CD4-positive, alpha-beta T cell treated with Interferon gamma for 1 hour (primary cell): ENCODE data around the gene TAF5.
"Not testable (repeated sequence)": the region's sequence is repeated elsewhere in the genome, so short reads cannot be mapped to it uniquely, and the experiment has no call there.

Experiments
- DNase-seq: peaks from one replicate; pipeline ENCODE4 v3.0.0-alpha.2; 2020

TAF5 gene

DNA sequence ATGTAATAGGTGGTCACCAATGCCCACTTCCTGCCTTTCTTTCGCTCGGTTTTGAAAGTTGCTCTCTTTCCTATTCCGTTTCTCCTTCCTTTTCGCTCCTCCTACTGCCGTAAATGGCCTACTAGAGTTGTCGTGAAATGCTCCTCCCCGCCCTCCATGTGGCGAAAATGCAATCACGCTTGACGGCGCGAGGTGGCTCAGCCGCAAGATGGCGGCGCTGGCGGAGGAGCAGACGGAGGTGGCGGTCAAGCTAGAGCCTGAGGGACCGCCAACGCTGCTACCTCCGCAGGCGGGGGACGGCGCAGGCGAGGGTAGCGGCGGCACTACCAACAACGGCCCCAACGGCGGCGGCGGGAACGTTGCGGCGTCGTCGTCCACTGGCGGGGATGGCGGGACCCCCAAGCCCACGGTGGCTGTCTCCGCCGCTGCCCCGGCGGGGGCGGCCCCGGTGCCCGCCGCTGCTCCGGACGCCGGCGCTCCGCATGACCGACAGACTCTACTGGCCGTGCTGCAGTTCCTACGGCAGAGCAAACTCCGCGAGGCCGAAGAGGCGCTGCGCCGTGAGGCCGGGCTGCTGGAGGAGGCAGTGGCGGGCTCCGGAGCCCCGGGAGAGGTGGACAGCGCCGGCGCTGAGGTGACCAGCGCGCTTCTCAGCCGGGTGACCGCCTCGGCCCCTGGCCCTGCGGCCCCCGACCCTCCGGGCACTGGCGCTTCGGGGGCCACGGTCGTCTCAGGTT lies at the start of gene TAF5:
Gene TAF5 (plus strand): TSS at position 195 of the 737 bp plus-strand sequence. CDS start 14 bp downstream, at position 209.
- peak; percentile 88 for DNase-seq

DNA sequence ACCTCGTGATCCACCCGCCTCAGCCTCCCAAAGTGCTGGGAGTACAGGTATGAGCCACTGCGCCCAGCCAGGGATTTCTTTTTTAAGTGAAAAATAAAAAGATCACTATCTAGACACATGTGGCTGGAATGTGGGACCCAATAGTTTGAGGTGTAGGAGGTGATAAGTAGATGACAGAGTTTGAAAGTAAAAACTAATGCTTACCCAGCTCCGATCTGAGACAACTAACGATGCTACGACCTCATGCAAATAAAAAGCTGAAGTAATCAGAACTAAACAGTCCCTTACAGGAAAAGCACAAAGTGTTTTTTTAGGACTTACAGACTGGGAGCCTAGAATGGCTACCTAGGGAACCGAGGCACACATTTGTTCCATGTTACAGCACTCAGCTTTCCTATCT lies 39.9 kb upstream of the TAF5 start:
- no peak for DNase-seq

DNA sequence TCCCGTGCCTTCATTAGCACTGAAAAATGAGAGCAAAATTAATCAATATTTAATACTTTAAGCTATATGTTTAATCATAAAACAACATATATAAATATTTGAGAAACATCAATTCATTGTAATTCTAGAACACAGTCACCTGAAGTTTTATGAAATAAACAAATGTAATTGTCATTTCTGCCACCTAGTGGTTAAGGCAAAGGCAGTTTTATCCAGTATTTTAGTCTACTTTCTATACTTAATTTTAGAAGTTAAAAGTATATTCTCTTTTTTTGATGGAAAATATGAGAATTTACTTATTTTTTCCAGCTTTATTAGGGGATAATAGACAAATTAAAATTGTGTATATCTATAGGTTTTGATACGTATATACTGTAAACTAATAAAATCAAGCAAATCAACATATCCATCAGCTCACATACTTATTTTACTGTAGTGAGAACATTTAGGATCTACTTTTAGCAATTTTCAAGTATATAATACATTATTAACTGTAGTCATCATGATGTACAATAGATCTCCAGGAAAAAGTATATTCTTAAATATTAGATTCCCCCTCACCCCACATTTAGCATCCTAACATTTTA lies 33.7 kb upstream of the TAF5 start:
- DNase-seq, result no peak

DNA sequence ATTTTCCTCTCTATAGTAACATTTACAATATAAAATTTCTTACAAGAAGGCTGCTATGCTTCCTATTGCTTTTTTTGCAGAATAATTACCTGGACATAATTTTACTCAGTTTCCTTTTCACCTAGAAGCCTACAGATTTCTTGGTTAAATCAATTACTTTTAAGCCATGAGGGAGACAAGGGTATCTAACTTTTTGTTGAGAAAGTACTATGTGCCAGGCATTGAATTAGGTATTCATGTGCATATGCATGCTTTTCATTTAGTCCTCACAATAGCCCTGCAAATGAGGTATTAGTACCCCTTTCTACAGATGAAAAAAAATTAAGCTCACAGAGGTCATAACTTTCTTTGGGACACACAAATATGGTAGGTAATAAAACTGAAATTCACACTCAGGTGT lies 33.2 kb upstream of the TAF5 start:
- no peak for DNase-seq

DNA sequence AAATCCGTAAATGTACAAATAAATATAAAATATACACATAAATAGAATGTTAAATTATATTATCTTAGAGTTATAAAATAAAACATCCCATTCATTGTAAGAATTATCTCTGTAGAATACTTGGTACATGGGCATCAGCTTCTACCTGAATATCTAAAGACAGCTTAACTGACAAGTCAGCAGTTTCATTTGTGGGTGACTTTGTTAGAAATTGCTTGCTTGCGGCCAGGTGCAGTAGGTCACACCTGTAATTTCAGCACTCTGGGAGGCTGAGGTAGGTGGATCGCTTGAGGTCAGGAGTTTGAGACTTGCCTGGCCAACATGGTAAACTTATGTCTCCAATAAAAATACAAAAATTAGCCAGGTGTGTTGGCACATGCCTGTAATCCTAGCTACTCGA lies 31.4 kb upstream of the TAF5 start:
- DNase-seq, result no peak

DNA sequence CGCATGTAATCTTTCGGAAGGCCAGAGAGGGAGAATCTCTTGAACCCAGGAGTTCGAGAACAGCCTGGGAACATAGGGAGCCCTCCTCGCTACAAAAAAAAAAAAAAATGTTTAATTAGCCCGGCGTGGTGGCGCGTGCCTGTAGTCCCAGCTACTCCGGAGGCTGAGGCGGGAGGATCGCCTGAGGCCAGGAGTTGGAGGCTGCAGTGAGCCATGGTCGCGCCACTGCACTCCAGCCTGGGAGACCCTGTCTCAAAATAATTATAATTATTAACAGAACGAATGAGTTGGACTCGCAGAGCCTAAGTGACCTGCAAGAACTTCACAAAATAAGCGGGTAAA lies 17.6 kb upstream of the TAF5 start:
- DNase-seq, result no peak

DNA sequence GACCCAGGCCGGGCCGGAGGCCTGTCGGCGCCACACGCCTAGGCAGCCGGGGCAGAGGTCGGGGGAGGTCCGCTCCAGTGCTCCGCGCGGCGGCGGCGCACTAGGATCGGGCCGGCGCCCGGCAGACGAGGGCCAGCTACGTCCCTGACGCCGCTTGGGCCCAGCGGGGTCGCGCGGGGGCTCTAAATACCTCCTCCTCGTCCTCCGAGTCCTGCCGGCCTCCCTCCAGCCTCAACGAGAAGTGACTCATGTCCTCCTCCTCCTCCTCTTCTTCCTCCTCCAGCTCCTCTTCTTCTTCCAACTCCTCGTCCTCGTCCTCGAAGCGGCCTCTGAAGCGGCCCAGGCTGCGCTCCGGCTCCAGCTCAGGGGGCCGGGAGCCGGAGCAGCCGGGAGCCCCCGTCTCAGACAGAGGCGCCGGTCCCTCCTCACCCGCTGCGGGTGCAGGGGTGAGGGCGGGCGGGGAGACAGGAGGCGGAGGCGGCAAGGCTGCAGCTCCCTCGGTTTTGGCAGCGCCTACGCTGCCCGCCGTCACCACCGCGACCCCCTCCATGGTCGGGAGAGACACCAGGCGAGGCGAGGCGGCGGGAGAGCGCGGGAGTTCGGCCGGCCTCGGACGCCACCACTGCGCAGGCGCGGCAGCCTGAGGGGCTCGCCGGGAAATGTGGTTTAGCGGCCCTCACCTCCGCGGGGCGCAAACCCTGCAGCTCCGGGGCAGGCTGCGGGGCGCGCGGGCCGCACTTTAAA lies 17.1 kb upstream of the TAF5 start, which contains the start of gene PCGF6:
Gene PCGF6 (minus strand): TSS at position 624 of the 744 bp plus-strand sequence. CDS start 74 bp downstream, at position 550.
- peak; percentile 68 for DNase-seq

DNA sequence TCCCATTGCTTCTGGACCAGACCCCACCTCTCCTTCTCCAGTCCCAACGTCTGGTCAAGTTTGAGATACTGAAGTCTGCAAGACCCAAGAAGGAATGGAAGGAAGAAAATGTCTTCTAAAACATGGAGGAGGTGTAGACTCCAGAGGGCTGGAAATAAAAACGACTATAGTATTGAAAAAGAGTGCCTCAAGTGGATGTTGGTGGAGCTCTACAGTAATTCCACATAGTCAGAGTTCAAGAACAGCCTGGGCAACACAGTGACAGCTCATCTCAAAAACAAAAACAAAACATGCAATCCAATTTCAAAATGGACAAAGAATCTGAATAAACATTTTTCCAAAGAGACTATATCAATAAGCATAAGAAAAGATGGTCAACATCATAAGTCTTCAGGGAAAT lies 14.5 kb upstream of the TAF5 start:
- no peak for DNase-seq

DNA sequence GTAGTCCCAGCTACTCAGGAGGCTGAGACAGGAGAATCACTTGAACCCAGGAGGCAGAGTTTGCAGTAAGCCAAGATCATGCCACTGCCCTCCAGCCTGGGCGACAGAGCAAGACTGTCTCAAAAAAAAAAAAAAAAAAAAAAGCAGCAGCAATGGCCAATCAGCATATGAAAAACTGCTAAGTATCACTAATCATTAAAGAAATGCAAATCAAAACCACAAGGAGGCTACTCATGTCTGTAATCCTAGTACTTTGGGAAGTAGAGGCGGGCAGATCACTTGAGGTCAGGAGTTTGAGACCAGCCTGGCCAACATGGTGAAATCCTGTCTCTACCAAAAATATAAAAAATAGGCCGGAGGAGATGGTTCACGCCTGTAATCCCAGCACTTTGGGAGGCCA lies 13.2 kb upstream of the TAF5 start:
- not testable (repeated sequence) for DNase-seq

DNA sequence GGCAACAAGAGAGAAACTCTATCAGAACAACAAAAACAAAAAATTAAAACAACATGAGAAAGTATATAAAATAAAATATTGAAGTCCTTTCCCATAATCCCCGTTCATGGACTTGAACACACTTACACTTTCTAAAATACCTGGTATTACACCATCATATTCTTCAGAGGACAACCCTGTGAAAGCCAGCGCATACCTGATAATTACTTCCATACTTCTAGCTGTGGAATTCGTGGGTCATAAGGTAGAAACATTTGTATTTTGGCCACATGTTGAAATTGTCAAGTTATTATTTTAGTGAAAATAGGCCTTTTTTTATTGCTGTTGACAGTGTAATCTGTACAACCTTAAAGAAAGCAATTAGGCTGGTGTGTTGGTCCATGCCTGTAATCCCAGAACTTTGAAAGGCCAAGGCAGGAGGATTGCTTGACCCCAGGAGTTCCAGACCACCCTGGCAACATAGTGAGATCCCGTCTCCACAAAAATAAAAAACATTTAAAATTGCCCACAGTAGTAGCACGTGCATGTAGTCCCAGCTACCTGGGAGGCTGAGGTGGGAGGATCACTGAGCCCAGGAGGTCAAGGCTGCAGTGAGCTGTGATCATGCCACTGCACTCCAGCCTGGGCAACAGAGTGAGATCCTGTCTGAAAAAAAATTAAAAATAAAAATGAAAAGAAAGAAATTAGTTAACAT lies 11.7 kb upstream of the TAF5 start:
- no peak for DNase-seq

DNA sequence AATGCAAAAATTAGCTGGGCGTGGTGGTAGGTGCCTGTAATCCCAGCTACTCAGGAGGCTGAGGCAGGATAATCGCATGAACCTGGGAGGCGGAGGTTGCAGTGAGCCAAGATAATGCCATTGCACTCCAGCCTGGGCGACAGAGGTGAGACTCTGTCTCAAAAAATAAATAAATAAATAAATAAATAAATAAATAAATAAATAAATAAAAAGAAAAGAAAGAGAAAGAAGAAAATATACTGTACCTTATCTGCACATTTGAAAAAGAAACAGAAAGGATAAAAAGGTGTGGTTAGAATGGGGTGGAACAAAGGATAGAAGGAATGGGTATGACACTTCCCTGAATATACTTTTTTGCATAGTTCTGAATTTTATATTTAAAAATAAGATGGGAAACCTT lies 8.3 kb upstream of the TAF5 start:
- DNase-seq, result not testable (repeated sequence)

DNA sequence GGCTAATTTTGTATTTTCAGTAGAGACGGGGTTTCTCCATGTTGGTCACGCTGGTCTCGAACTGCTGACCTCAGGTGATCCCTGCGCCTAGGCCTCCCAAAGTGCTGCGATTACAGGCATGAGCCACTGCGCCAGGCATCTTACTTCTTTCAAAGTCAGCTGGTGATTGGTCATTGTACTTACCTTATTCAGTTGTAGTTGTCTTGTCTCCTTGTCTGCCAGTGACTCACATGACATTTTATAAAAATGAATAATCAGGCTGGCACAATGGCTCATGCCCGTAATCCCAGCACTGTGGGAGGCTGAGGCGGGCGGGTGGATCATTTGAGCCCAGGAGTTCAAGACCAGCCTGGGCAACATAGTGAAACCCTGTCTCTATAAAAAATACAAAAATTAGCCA lies 7.0 kb upstream of the TAF5 start:
- DNase-seq, result not testable (repeated sequence)

DNA sequence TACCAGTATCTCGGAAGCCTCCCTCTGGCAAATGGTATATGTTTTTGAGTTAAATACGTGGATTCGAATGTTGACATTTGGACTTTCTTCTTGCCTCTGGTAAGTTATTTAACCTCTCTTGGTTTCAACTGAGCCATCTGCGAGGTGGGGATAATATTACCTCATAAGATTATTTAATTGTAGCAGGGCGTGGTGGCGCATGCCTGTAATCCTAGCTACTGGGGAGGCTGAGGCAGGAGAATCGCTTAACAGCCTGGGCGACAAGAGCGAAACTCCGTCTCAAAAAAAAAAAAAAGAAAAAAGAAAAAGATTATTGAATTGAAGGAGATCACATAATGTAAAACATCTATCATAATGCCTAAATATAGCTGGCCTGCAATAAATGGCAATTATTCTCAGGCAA lies 396 bp upstream of the TAF5 start:
- no peak for DNase-seq

DNA sequence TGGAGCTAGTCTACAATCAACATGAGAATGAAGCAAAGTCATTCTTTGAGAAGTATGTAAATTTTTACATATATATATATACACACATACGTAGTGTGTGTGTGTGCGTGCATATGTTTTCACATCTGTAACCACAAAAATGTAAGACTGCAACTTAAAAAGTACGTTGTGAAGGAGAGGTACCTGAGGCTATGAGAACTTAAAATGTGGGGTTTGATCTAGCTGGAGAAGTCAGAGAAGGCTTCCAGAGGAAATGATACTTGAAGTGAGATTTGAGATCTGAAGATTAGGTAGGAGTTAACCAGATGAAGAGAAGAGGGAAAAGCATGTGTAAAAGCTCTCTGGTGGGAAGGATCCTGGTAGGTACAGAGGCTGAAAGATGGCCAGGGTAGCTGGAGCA lies 5.8 kb downstream of the TAF5 start:
- no peak for DNase-seq

DNA sequence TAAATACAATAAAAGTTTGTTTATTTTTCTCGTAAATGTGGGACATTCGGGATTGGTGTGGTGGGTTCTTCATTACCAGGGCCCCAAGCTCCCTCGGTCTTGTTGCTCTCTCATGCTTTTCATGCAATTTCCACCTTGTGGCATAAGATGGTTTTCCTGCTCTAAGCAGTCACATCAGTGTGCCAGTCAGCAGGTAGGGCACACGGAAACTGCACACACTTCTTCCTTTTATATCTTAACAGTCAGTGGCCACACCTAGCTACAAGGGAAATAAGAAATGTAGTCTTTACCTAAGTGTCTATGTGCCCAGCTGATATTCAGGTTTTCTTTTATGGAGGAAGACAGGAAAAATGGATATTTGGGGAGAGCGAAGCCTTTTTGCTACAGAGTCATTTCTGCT lies 6.5 kb downstream of the TAF5 start:
- DNase-seq, result no peak

DNA sequence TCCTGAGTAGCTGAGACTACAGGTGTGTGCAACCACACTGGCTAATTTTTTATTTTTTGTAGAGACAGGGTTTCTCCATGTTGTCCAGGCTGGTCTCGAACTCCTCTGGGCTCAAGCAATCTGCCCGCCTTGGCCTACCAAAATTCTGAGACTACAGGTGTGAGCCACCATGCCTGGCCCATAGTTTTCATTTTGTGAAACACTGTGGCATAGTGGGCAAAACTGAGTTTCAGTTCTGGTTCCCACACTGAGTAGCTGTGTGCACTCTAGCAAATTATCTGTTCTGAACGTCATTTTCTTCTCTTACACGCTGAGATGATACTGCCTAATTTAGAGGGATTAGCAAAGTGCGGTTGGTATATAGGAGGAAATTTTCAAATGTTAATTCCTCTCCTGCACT lies 15.0 kb downstream of the TAF5 start:
- no peak for DNase-seq

DNA sequence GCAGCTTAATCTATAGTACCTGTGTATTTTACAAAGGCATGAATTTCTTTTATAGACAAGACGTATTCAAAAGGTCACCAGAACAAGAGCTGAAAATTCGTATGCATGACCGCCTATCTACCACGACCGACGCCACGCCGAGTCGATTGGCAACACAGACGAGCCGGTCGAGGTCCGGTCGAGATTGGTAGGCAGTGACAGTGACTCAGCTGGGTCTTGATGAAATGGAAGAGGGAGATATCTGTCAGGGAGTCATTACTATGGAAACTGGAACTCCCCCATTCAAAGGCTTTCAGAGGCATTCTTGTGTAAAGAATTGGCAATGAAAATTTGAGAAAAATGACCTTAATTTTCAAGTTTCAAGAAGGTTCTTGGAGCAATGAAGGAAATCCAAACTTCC lies 26.4 kb downstream of the TAF5 start:
- no peak for DNase-seq

DNA sequence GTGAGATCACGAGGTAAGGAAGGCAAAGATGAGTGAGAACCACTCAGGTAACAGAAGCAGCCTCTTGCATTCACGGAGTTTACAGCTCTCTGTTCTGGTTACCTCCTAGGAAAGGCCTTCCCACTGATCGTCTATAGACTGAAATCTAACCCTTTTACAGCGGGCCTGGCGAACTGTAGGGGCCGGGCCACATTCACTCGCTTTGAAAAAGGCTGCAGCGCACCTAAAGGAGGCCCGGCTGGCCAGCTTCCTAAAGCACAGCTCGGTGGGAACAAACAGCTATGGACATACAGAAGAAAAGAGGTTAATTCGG lies 27.9 kb downstream of the TAF5 start:
- no peak for DNase-seq

DNA sequence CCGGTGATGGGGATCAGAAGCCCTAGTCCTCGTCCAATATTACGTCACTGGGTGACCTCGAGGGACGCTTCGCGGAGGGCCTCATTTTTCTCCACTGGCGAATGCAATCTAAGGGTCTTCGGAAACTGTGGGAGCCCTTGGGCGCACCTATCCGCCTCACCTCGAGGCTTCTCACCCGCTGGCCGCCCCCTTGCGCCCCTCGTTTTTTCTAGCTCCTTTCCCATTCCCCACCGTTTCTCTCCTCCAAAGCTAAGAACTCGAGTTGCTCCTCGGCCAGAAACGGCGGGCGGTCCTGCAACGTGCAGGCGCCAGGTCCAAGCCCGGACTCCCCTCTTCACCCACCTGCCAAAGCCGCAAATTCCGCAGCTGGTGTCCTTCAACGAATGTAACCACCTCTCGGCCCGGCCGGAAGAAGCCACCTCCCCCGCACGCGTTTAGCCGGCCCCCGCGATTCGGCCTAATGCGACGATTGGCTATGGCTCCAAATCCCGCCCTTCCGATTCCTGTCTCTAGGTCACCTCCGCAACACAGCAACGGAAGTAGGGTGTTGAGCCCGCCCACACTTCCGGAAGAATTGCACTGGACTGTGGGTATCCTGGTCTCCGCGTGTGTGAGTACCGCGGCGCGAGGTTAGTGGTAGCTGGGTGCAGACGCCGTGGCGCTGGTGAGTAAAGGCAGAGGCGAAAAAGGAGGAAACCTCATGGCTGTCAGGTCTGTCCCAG lies 28.5 kb downstream of the TAF5 start, which contains the start of the genes ATP5MK and PDCD11:
Gene ATP5MK (minus strand): TSS at position 409 of the 722 bp plus-strand sequence. CDS start 4,018 bp downstream, outside the sequence.
Gene PDCD11 (plus strand): TSS at position 560 of the 722 bp plus-strand sequence. CDS start 1,801 bp downstream, outside the sequence.
- DNase-seq, result peak; percentile 95

DNA sequence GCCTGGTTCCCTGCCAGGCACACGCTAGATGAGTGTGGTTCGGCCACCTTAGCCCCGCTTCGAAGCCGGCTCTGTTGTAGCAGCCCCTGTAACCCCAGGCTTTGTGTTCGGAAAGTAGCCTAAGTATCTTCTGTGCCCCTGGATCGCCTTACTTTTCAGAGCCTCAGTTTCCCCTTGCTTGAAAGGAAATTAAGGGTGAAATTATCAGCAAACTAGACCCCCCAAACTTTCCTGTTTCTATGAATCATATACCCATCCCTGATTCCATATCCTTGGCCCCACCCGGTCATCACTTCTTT lies 29.0 kb downstream of the TAF5 start:
- DNase-seq, result no peak

DNA sequence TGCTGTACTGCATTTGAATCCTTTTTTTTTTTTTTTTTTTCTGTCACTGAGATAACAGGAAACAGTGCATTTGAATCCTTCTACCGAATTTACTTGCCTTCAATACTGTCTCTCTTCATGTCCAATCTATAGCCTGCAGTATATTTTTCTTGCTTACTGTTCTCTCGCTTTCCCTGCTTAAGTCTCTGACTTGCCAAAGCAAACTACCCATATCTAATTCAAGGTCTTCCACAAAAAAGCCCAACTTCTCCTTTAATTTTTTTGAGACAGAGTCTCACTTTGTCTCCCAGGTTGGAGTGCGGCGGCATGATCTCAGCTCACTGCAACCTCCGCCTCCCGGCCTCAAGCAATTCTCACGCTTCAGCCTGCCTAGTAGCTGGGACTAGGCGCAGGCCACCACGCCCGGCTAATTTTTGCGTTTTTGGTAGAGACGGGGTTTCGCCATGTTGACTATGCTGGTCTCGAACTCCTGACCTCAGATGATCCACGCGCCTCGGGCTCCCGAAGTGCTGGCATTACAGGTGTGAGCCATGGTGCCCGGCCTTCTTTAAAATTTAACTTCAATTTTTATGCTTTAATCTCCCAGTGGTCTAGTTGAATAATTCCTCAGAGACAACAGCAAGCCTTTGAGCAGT lies 29.5 kb downstream of the TAF5 start:
- no peak for DNase-seq

DNA sequence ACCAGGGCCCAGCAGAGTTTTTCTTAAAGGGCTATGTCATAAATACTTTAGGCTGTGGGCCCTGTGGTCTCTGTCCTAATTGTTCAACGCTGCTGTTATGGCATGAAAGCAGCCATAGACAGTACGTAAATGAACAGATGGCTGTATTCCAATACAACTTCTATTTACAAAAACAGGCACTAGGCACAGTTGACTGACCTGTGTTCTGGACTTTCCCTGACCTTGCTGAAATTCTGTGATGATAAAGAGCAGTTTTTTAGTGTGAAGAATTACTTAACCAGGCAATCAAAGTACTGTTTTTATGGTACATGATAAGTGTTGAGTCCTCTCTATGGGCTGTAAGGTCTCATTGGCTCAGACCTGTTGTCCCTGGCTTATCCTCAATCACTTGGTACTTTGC lies 45.8 kb downstream of the TAF5 start:
- no peak for DNase-seq
